Astrocyte (in vitro differentiated cells and primary cell): ENCODE results near the gene PAX8. TPM values are rescaled to one million over a fixed set of nuclear protein-coding genes. Genes with fewer than 3 reads are reported as not detected.

Source experiments
- DNase-seq: peaks from one replicate; pipeline ENCODE4 v3.0.0-alpha.2; 2010; ENCODE audit warnings: low read depth
- FAIRE-seq: peaks from 2 replicates; lab custom pipeline; 2011; peaks lifted over from hg19 to GRCh38; lab: Jason Lieb, UNC
- H2AFZ ChIP-seq: 2 replicates; pipeline ENCODE4 v1.6.0; 2012; ENCODE audit warnings: low read depth, low read length, inconsistent platforms
- H3K27ac ChIP-seq: 2 replicates; pipeline ENCODE4 v1.5.1; 2011; ENCODE audit warnings: low read depth, low read length, inconsistent platforms
- H3K27me3 ChIP-seq: 2 replicates; pipeline ENCODE4 v1.6.0; 2011; ENCODE audit warnings: low read length, inconsistent platforms; ENCODE audit not compliant: insufficient read depth
- H3K36me3 ChIP-seq: 2 replicates; pipeline ENCODE4 v1.5.1; 2011; ENCODE audit warnings: low read length, inconsistent platforms; ENCODE audit not compliant: insufficient read depth
- H3K4me1 ChIP-seq: 2 replicates; pipeline ENCODE4 v1.5.1; 2011; ENCODE audit warnings: low read length, inconsistent platforms; ENCODE audit not compliant: insufficient read depth
- H3K4me2 ChIP-seq: 2 replicates; pipeline ENCODE4 v1.6.0; 2012; ENCODE audit warnings: low read length, inconsistent platforms
- H3K4me3 ChIP-seq: 2 replicates; pipeline ENCODE4 v1.5.1; 2011; ENCODE audit warnings: low read depth, mild to moderate bottlenecking, low read length, inconsistent platforms; ENCODE audit not compliant: insufficient read depth
- H3K79me2 ChIP-seq: 2 replicates; pipeline ENCODE4 v1.6.0; 2012; ENCODE audit warnings: mild to moderate bottlenecking, low read length, inconsistent platforms; ENCODE audit not compliant: insufficient read depth
- H3K9ac ChIP-seq: 2 replicates; pipeline ENCODE4 v1.6.0; 2012; ENCODE audit warnings: mild to moderate bottlenecking, low read length, inconsistent platforms
- H3K9me3 ChIP-seq: 2 replicates; pipeline ENCODE4 v1.5.1; 2012; ENCODE audit warnings: low read depth, mild to moderate bottlenecking, low read length, inconsistent platforms; ENCODE audit not compliant: insufficient read depth
- H4K20me1 ChIP-seq: 2 replicates; pipeline ENCODE4 v1.6.0; 2012; ENCODE audit warnings: low read length, inconsistent platforms; ENCODE audit not compliant: insufficient read depth
- H3K27ac Mint-ChIP-seq: one replicate; pipeline ENCODE4 v1.8.0; 2021; ENCODE audit warnings: mild to moderate bottlenecking, mixed read lengths; ENCODE audit not compliant: unreplicated experiment
- H3K27me3 Mint-ChIP-seq: one replicate; pipeline ENCODE4 v1.8.0; 2021; ENCODE audit warnings: low read depth, mixed read lengths; ENCODE audit not compliant: unreplicated experiment
- H3K36me3 Mint-ChIP-seq: one replicate; pipeline ENCODE4 v1.8.0; 2021; ENCODE audit warnings: low read depth, mixed read lengths; ENCODE audit not compliant: unreplicated experiment
- H3K4me1 Mint-ChIP-seq: one replicate; pipeline ENCODE4 v1.8.0; 2021; ENCODE audit warnings: low read depth, mixed read lengths; ENCODE audit not compliant: unreplicated experiment
- H3K4me3 Mint-ChIP-seq: one replicate; pipeline ENCODE4 v1.8.0; 2021; ENCODE audit warnings: mild to moderate bottlenecking, moderate library complexity, mixed read lengths; ENCODE audit not compliant: unreplicated experiment
- H3K9me3 Mint-ChIP-seq: one replicate; pipeline ENCODE4 v1.8.0; 2021; ENCODE audit warnings: mild to moderate bottlenecking, mixed read lengths; ENCODE audit not compliant: unreplicated experiment
- CTCF ChIP-seq: IDR thresholded peaks from 2 replicates; pipeline ENCODE4 v1.5.1; 2011; ENCODE audit warnings: low read depth, mild to moderate bottlenecking, inconsistent platforms, low read length, moderate library complexity; ENCODE audit not compliant: insufficient read depth
- EZH2 ChIP-seq: IDR thresholded peaks from 2 replicates; pipeline ENCODE4 v1.6.1; 2012; ENCODE audit warnings: mild to moderate bottlenecking, low read length, inconsistent platforms; ENCODE audit not compliant: insufficient read depth
- total RNA-seq: library from RNA; stranded (reverse); gene quantifications from 2 replicates; pipeline ENCODE4 v1.2.1, GENCODE V29; 2021

The PAX8 gene
- total RNA-seq, 1 donor from 2014 or later, result 0.48 TPM

DNA sequence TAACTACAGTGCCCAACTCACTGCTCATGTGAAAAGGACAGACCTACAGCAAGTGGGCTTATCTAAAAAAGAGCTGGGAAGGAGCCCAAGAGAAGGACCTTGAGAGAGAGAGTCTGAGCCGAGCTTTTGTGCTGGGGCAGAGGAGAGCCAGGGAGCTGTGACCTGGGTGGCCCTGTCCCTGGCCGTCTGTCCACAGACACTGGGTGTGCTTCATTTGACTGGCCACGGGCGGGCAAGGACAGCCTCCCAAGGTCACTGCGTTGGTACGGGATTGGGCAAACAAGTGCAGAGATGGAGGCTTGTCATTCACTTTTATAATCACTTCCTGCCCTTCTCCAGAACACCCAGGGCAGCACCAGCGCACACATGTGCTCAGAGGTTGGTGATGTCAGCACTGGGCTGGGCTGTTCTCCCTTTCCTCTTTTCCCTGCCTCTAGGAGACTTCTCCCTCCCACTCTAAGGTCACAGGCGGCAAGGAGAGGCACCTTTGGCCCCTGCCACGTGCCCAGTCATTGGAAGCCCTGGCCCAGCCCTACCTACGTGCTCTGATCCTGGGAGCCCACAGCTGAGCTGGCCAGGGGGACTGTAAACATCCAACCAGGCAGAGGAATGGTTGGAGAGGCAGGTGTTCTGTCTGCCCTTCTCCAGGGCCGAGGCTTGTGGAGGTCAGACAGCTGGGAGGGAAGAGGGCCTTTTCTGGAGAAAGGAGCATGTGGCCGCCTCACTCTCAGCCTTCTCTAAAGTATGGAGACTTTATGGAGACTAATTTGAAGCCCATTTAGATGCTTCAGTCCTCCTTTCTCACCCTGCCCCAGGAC is 111.4 kb downstream of the PAX8 start:
- H3K4me1 ChIP-seq, result no peaks in the 10 kb centered on the region
- H3K4me3 ChIP-seq, result no peak overlapping the region
- H3K36me3 ChIP-seq, result no peaks in the 10 kb centered on the region
- no peak overlapping the region for H3K27ac ChIP-seq
- H2AFZ ChIP-seq, result no peak overlapping the region
- Mint-ChIP-seq H3K27ac (no peak overlapping the region), H3K9me3 (no peaks in the 10 kb centered on the region), H3K36me3 (no peaks in the 10 kb centered on the region), H3K4me1 (no peaks in the 10 kb centered on the region), H3K4me3 (no peak overlapping the region), H3K27me3 (peaks cover 3% of the 10 kb centered on the region)
- FAIRE-seq, result no peak
- no peak overlapping the region for H3K9ac ChIP-seq
- H3K79me2 ChIP-seq, result no peaks in the 10 kb centered on the region
- no peaks in the 10 kb centered on the region for H3K9me3 ChIP-seq
- H3K4me2 ChIP-seq, result no peak overlapping the region
- DNase-seq, result no peak
- no peaks in the 10 kb centered on the region for H3K27me3 ChIP-seq
- peaks cover 4% of the 10 kb centered on the region for H4K20me1 ChIP-seq
- TF ChIP-seq EZH2 (no peak), CTCF (no peak)

- no peaks in the 10 kb centered on the region for H3K9me3 ChIP-seq
- peaks cover 3% of the 10 kb centered on the region for H3K27me3 Mint-ChIP-seq
- no peaks in the 10 kb centered on the region for H3K4me1 Mint-ChIP-seq
- no peaks in the 10 kb centered on the region for H3K9me3 Mint-ChIP-seq
- no peak overlapping the region for H3K9ac ChIP-seq
- TF ChIP-seq EZH2 (no peak), CTCF (no peak)
- no peak overlapping the region for H3K4me2 ChIP-seq
- H3K27ac Mint-ChIP-seq, result no peak overlapping the region
- H3K27me3 ChIP-seq, result no peaks in the 10 kb centered on the region
- no peak overlapping the region for H3K27ac ChIP-seq
- no peak for DNase-seq
- H3K36me3 Mint-ChIP-seq, result no peaks in the 10 kb centered on the region
- FAIRE-seq, result no peak
- no peak overlapping the region for H3K4me3 ChIP-seq
- H3K4me3 Mint-ChIP-seq, result no peak overlapping the region
- H3K79me2 ChIP-seq, result no peaks in the 10 kb centered on the region
- no peak overlapping the region for H2AFZ ChIP-seq
- H4K20me1 ChIP-seq, result peaks cover 4% of the 10 kb centered on the region
- H3K36me3 ChIP-seq, result no peaks in the 10 kb centered on the region
- H3K4me1 ChIP-seq, result no peaks in the 10 kb centered on the region
Observed at GRCh38 chr2:113166187-113166645, 112.5 kb downstream of the PAX8 start.

Other genes with a start within 250 kb of the PAX8 start
- not detected in 2 replicates for gene IL36B, start 226.1 kb downstream of the PAX8 start, total RNA-seq
- gene IL36RN, start 219.7 kb downstream of the PAX8 start, total RNA-seq, result 0.14 TPM in 1 of 2 replicates, not detected in the other
- not detected in 2 replicates for gene IL1F10, start 211.0 kb downstream of the PAX8 start, total RNA-seq
- not detected in 2 replicates for gene IL1RN, start 151.3 kb downstream of the PAX8 start, total RNA-seq
- 2.6 and 4.0 TPM in 2 replicates for gene PSD4, start 105.0 kb downstream of the PAX8 start, total RNA-seq
- 29.1 and 32.1 TPM in 2 replicates for gene ZNG1B, start 158.8 kb upstream of the PAX8 start, total RNA-seq
- not detected in 2 replicates for gene FOXD4L1, start 219.7 kb upstream of the PAX8 start, total RNA-seq